ENCODE data around the gene DEGS1. TPM values are rescaled to one million over a fixed set of nuclear protein-coding genes. Genes with fewer than 3 reads are reported as not detected.

The DEGS1 gene
- total RNA-seq, 2 experiments from 2014 or later, result 9.2 to 10.1 TPM

- peak; percentile 58 for DNase-seq
- Mint-ChIP-seq H3K27me3 (ENCODE audit: low read depth) (no peaks in the 10 kb centered on the region), H3K4me1 (ENCODE audit: low read depth) (peaks cover 37% of the 10 kb centered on the region), H3K9me3 (no peaks in the 10 kb centered on the region), H3K36me3 (ENCODE audit: low read depth) (peaks cover 2% of the 10 kb centered on the region), H3K4me3 (peak overlapping the region; percentile 82), H3K27ac (peak overlapping the region; percentile 87)
- CTCF ChIA-PET, result interaction anchor here (3.7 kb wide), 1 partner anchor 13 kb away, joined by 16 read pairs; no protein-coding TSS in a partner anchor
- intact Hi-C loops (cut with micrococcal nuclease), result loop anchor here (1.0 to 10.0 kb wide), 15 partner anchors 10 to 1467 kb away; partner anchors contain the start of genes AIDA, BROX, CAPN2 and LBR
These were observed 779 bp upstream of the DEGS1 start for GRCh38 chr1:224182057-224182865.

GRCh38 chr1:224183591-224184312, 712 bp downstream of the DEGS1 start:
- peaks cover 2% of the 10 kb centered on the region for H3K36me3 Mint-ChIP-seq (ENCODE audit: low read depth)
- intact Hi-C loops (cut with micrococcal nuclease), result loop anchor here (1.0 to 10.0 kb wide), 9 partner anchors 191 to 1469 kb away; partner anchors contain the start of genes AIDA, BROX, CAPN2 and LBR
- H3K27ac Mint-ChIP-seq, result peak overlapping the region; percentile 84

GRCh38 chr1:224185208-224185607, 2.2 kb downstream of the DEGS1 start:
- peak overlapping the region; percentile 56 for H3K4me3 Mint-ChIP-seq
- H3K4me1 Mint-ChIP-seq (ENCODE audit: low read depth), result peaks cover 51% of the 10 kb centered on the region

More at GRCh38 chr1:224183591-224184312, 712 bp downstream of the DEGS1 start:
- H3K9me3 Mint-ChIP-seq, result no peaks in the 10 kb centered on the region
- peaks cover 46% of the 10 kb centered on the region for H3K4me1 Mint-ChIP-seq (ENCODE audit: low read depth)
- CTCF ChIA-PET, result interaction anchor here (0.6 to 3.7 kb wide), 2 partner anchors 14 to 178 kb away, joined by 3 to 16 read pairs; no protein-coding TSS in a partner anchor
- H3K27me3 Mint-ChIP-seq (ENCODE audit: low read depth), result no peaks in the 10 kb centered on the region
- peak overlapping the region; percentile 86 for H3K4me3 Mint-ChIP-seq
- peak; percentile 67 for DNase-seq

GRCh38 chr1:224188286-224188685, 5.2 kb downstream of the DEGS1 start:
- Mint-ChIP-seq H3K9me3 (no peaks in the 10 kb centered on the region), H3K36me3 (ENCODE audit: low read depth) (peaks cover 10% of the 10 kb centered on the region), H3K27me3 (ENCODE audit: low read depth) (no peaks in the 10 kb centered on the region), H3K4me3 (no peak overlapping the region), H3K4me1 (ENCODE audit: low read depth) (peaks cover 46% of the 10 kb centered on the region), H3K27ac (peak overlapping the region; percentile 28)
- no peak for DNase-seq
- CTCF ChIA-PET, result no interaction called here
- intact Hi-C loops (cut with micrococcal nuclease), result loop anchor here (1.0 to 10.0 kb wide), 3 partner anchors 19 to 1473 kb away; partner anchors contain the start of genes AIDA and BROX

More at GRCh38 chr1:224185208-224185607, 2.2 kb downstream of the DEGS1 start:
- Mint-ChIP-seq H3K9me3 (no peaks in the 10 kb centered on the region), H3K27me3 (ENCODE audit: low read depth) (no peaks in the 10 kb centered on the region), H3K27ac (no peak overlapping the region), H3K36me3 (ENCODE audit: low read depth) (peaks cover 5% of the 10 kb centered on the region)
- intact Hi-C loops (cut with micrococcal nuclease), result loop anchor here (10.0 kb wide), 2 partner anchors 440 to 1470 kb away; partner anchors contain the start of genes AIDA and BROX
- no peak for DNase-seq
- CTCF ChIA-PET, result no interaction called here

GRCh38 chr1:224189561-224189960, 6.5 kb downstream of the DEGS1 start:
- CTCF ChIA-PET, result no interaction called here
- peaks cover 40% of the 10 kb centered on the region for H3K4me1 Mint-ChIP-seq (ENCODE audit: low read depth)

GRCh38 chr1:224192082-224192788, 9.2 kb downstream of the DEGS1 start:
- peak overlapping the region; percentile 80 for H3K27ac Mint-ChIP-seq
- DNase-seq, result peak; percentile 17
- peaks cover 19% of the 10 kb centered on the region for H3K36me3 Mint-ChIP-seq (ENCODE audit: low read depth)
- intact Hi-C loops (cut with micrococcal nuclease), result loop anchor here (1.0 kb wide), 1 partner anchor 10 kb away; no protein-coding TSS in a partner anchor
- H3K4me1 Mint-ChIP-seq (ENCODE audit: low read depth), result peaks cover 21% of the 10 kb centered on the region
- CTCF ChIA-PET, result interaction anchor here (0.8 to 1.3 kb wide), 3 partner anchors 23 to 264 kb away, joined by 3 to 7 read pairs (median 4); no protein-coding TSS in a partner anchor
- H3K9me3 Mint-ChIP-seq, result no peaks in the 10 kb centered on the region
- no peaks in the 10 kb centered on the region for H3K27me3 Mint-ChIP-seq (ENCODE audit: low read depth)
- no peak overlapping the region for H3K4me3 Mint-ChIP-seq

More at GRCh38 chr1:224189561-224189960, 6.5 kb downstream of the DEGS1 start:
- no peak overlapping the region for H3K4me3 Mint-ChIP-seq
- DNase-seq, result no peak
- no peaks in the 10 kb centered on the region for H3K9me3 Mint-ChIP-seq
- peaks cover 18% of the 10 kb centered on the region for H3K36me3 Mint-ChIP-seq (ENCODE audit: low read depth)
- intact Hi-C loops (cut with micrococcal nuclease), result loop anchor here (10.0 kb wide), 2 partner anchors 435 to 1475 kb away; partner anchors contain the start of genes AIDA and BROX
- no peaks in the 10 kb centered on the region for H3K27me3 Mint-ChIP-seq (ENCODE audit: low read depth)
- no peak overlapping the region for H3K27ac Mint-ChIP-seq

GRCh38 chr1:224193319-224193966, 10.4 kb downstream of the DEGS1 start:
- H3K27me3 Mint-ChIP-seq (ENCODE audit: low read depth), result no peaks in the 10 kb centered on the region
- no peaks in the 10 kb centered on the region for H3K9me3 Mint-ChIP-seq
- peaks cover 19% of the 10 kb centered on the region for H3K36me3 Mint-ChIP-seq (ENCODE audit: low read depth)
- no peak overlapping the region for H3K27ac Mint-ChIP-seq
- CTCF ChIA-PET, result interaction anchor here (0.8 to 1.3 kb wide), 2 partner anchors 25 to 263 kb away, joined by 3 to 7 read pairs; no protein-coding TSS in a partner anchor
- no peak for DNase-seq
- H3K4me3 Mint-ChIP-seq, result no peak overlapping the region
- intact Hi-C loops (cut with micrococcal nuclease), result no loop called here
- peaks cover 16% of the 10 kb centered on the region for H3K4me1 Mint-ChIP-seq (ENCODE audit: low read depth)

GRCh38 chr1:224196813-224197600, 14.0 kb downstream of the DEGS1 start:
- Mint-ChIP-seq H3K36me3 (ENCODE audit: low read depth) (peaks cover 16% of the 10 kb centered on the region), H3K27ac (no peak overlapping the region), H3K27me3 (ENCODE audit: low read depth) (no peaks in the 10 kb centered on the region), H3K4me3 (no peak overlapping the region), H3K9me3 (no peaks in the 10 kb centered on the region), H3K4me1 (ENCODE audit: low read depth) (peaks cover 7% of the 10 kb centered on the region)
- intact Hi-C loops (cut with micrococcal nuclease), result no loop called here
- DNase-seq, result no peak
- CTCF ChIA-PET, result no interaction called here

GRCh38 chr1:224198572-224198971, 15.5 kb downstream of the DEGS1 start:
- Mint-ChIP-seq H3K27ac (no peak overlapping the region), H3K27me3 (ENCODE audit: low read depth) (no peaks in the 10 kb centered on the region), H3K4me3 (no peak overlapping the region), H3K4me1 (ENCODE audit: low read depth) (peaks cover 3% of the 10 kb centered on the region), H3K9me3 (no peaks in the 10 kb centered on the region), H3K36me3 (ENCODE audit: low read depth) (peaks cover 9% of the 10 kb centered on the region)
- CTCF ChIA-PET, result no interaction called here
- DNase-seq, result no peak
- intact Hi-C loops (cut with micrococcal nuclease), result no loop called here

GRCh38 chr1:224199679-224200078, 16.6 kb downstream of the DEGS1 start:
- Mint-ChIP-seq H3K27me3 (ENCODE audit: low read depth) (no peaks in the 10 kb centered on the region), H3K4me3 (no peak overlapping the region), H3K27ac (no peak overlapping the region), H3K36me3 (ENCODE audit: low read depth) (peaks cover 3% of the 10 kb centered on the region), H3K4me1 (ENCODE audit: low read depth) (peaks cover 6% of the 10 kb centered on the region), H3K9me3 (no peaks in the 10 kb centered on the region)
- intact Hi-C loops (cut with micrococcal nuclease), result no loop called here
- no peak for DNase-seq
- CTCF ChIA-PET, result no interaction called here

GRCh38 chr1:224201383-224201782, 18.3 kb downstream of the DEGS1 start:
- CTCF ChIA-PET, result no interaction called here
- no peak overlapping the region for H3K27ac Mint-ChIP-seq
- intact Hi-C loops (cut with micrococcal nuclease), result no loop called here

More at GRCh38 chr1:224201383-224201782, 18.3 kb downstream of the DEGS1 start:
- Mint-ChIP-seq H3K27me3 (ENCODE audit: low read depth) (no peaks in the 10 kb centered on the region), H3K36me3 (ENCODE audit: low read depth) (no peaks in the 10 kb centered on the region), H3K4me3 (no peak overlapping the region), H3K4me1 (ENCODE audit: low read depth) (peaks cover 11% of the 10 kb centered on the region), H3K9me3 (no peaks in the 10 kb centered on the region)
- no peak for DNase-seq
